ENCODE results near the gene RNF213.

RNF213 gene

GRCh38 chr17:80428363-80428762 is 167.7 kb downstream of the RNF213 start:
- no peaks in the 10 kb centered on the region for H3K9me3 Mint-ChIP-seq
- no peaks in the 10 kb centered on the region for H3K36me3 Mint-ChIP-seq (ENCODE audit: low read depth)
- no peak for DNase-seq
- peaks cover 14% of the 10 kb centered on the region for H3K4me1 Mint-ChIP-seq (ENCODE audit: low read depth)
- H3K27me3 Mint-ChIP-seq, result peaks cover 4% of the 10 kb centered on the region
- H3K4me3 Mint-ChIP-seq, result no peak overlapping the region
- no peak overlapping the region for H3K27ac Mint-ChIP-seq

- Mint-ChIP-seq H3K27ac (no peak overlapping the region), H3K9me3 (no peaks in the 10 kb centered on the region)
These were observed 168.1 kb downstream of the RNF213 start for GRCh38 chr17:80428796-80429195.

GRCh38 chr17:80429356-80430275 is 169.0 kb downstream of the RNF213 start:
- Mint-ChIP-seq H3K27ac (no peak overlapping the region), H3K27me3 (peaks cover 4% of the 10 kb centered on the region), H3K36me3 (ENCODE audit: low read depth) (no peaks in the 10 kb centered on the region), H3K9me3 (no peaks in the 10 kb centered on the region), H3K4me1 (ENCODE audit: low read depth) (peaks cover 11% of the 10 kb centered on the region), H3K4me3 (no peak overlapping the region)
- DNase-seq, result no peak

More at GRCh38 chr17:80428796-80429195, 168.1 kb downstream of the RNF213 start:
- DNase-seq, result no peak
- H3K27me3 Mint-ChIP-seq, result peaks cover 4% of the 10 kb centered on the region
- no peaks in the 10 kb centered on the region for H3K36me3 Mint-ChIP-seq (ENCODE audit: low read depth)
- no peak overlapping the region for H3K4me3 Mint-ChIP-seq
- H3K4me1 Mint-ChIP-seq (ENCODE audit: low read depth), result peaks cover 14% of the 10 kb centered on the region

GRCh38 chr17:80430446-80431245 is 170.0 kb downstream of the RNF213 start:
- H3K36me3 Mint-ChIP-seq (ENCODE audit: low read depth), result no peaks in the 10 kb centered on the region
- H3K27ac Mint-ChIP-seq, result no peak overlapping the region
- no peak overlapping the region for H3K4me3 Mint-ChIP-seq

GRCh38 chr17:80431246-80432195 is 170.9 kb downstream of the RNF213 start:
- Mint-ChIP-seq H3K36me3 (ENCODE audit: low read depth) (no peaks in the 10 kb centered on the region), H3K27me3 (no peaks in the 10 kb centered on the region), H3K4me1 (ENCODE audit: low read depth) (peaks cover 6% of the 10 kb centered on the region), H3K27ac (no peak overlapping the region), H3K9me3 (no peaks in the 10 kb centered on the region), H3K4me3 (no peak overlapping the region)
- no peak for DNase-seq

More at GRCh38 chr17:80430446-80431245, 170.0 kb downstream of the RNF213 start:
- H3K4me1 Mint-ChIP-seq (ENCODE audit: low read depth), result peaks cover 11% of the 10 kb centered on the region
- no peak for DNase-seq
- no peaks in the 10 kb centered on the region for H3K27me3 Mint-ChIP-seq
- no peaks in the 10 kb centered on the region for H3K9me3 Mint-ChIP-seq

- H3K36me3 Mint-ChIP-seq (ENCODE audit: low read depth), result no peaks in the 10 kb centered on the region
- DNase-seq, result no peak
- no peaks in the 10 kb centered on the region for H3K9me3 Mint-ChIP-seq
- no peaks in the 10 kb centered on the region for H3K27me3 Mint-ChIP-seq
- no peak overlapping the region for H3K4me3 Mint-ChIP-seq
- H3K4me1 Mint-ChIP-seq (ENCODE audit: low read depth), result no peaks in the 10 kb centered on the region
- no peak overlapping the region for H3K27ac Mint-ChIP-seq
These were observed 171.8 kb downstream of the RNF213 start for GRCh38 chr17:80432350-80432955.

- Mint-ChIP-seq H3K36me3 (ENCODE audit: low read depth) (no peaks in the 10 kb centered on the region), H3K4me3 (no peak overlapping the region), H3K9me3 (no peaks in the 10 kb centered on the region), H3K27ac (no peak overlapping the region), H3K4me1 (ENCODE audit: low read depth) (no peaks in the 10 kb centered on the region), H3K27me3 (no peaks in the 10 kb centered on the region)
- DNase-seq, result no peak
These were observed 172.4 kb downstream of the RNF213 start for GRCh38 chr17:80432961-80433550.

GRCh38 chr17:80433916-80434666 is 173.4 kb downstream of the RNF213 start:
- DNase-seq, result no peak
- Mint-ChIP-seq H3K27me3 (no peaks in the 10 kb centered on the region), H3K9me3 (no peaks in the 10 kb centered on the region), H3K4me3 (no peak overlapping the region), H3K27ac (no peak overlapping the region), H3K4me1 (ENCODE audit: low read depth) (no peaks in the 10 kb centered on the region), H3K36me3 (ENCODE audit: low read depth) (no peaks in the 10 kb centered on the region)

GRCh38 chr17:80437532-80437931 is 176.9 kb downstream of the RNF213 start:
- Mint-ChIP-seq H3K36me3 (ENCODE audit: low read depth) (no peaks in the 10 kb centered on the region), H3K4me3 (no peak overlapping the region), H3K4me1 (ENCODE audit: low read depth) (no peaks in the 10 kb centered on the region), H3K9me3 (no peaks in the 10 kb centered on the region), H3K27ac (no peak overlapping the region), H3K27me3 (no peaks in the 10 kb centered on the region)
- no peak for DNase-seq

GRCh38 chr17:80438806-80439205 is 178.2 kb downstream of the RNF213 start:
- DNase-seq, result no peak
- H3K36me3 Mint-ChIP-seq (ENCODE audit: low read depth), result no peaks in the 10 kb centered on the region
- H3K9me3 Mint-ChIP-seq, result no peaks in the 10 kb centered on the region
- no peak overlapping the region for H3K27ac Mint-ChIP-seq
- H3K27me3 Mint-ChIP-seq, result no peaks in the 10 kb centered on the region
- H3K4me1 Mint-ChIP-seq (ENCODE audit: low read depth), result no peaks in the 10 kb centered on the region
- H3K4me3 Mint-ChIP-seq, result no peak overlapping the region

GRCh38 chr17:80439499-80439898 is 178.8 kb downstream of the RNF213 start:
- no peak for DNase-seq
- H3K4me3 Mint-ChIP-seq, result no peak overlapping the region
- H3K4me1 Mint-ChIP-seq (ENCODE audit: low read depth), result no peaks in the 10 kb centered on the region
- H3K27ac Mint-ChIP-seq, result no peak overlapping the region
- H3K36me3 Mint-ChIP-seq (ENCODE audit: low read depth), result no peaks in the 10 kb centered on the region
- no peaks in the 10 kb centered on the region for H3K9me3 Mint-ChIP-seq
- no peaks in the 10 kb centered on the region for H3K27me3 Mint-ChIP-seq

GRCh38 chr17:80441133-80441578 is 180.5 kb downstream of the RNF213 start:
- H3K36me3 Mint-ChIP-seq (ENCODE audit: low read depth), result no peaks in the 10 kb centered on the region
- no peaks in the 10 kb centered on the region for H3K9me3 Mint-ChIP-seq
- no peaks in the 10 kb centered on the region for H3K4me1 Mint-ChIP-seq (ENCODE audit: low read depth)
- H3K27ac Mint-ChIP-seq, result no peak overlapping the region
- DNase-seq, result peak; percentile 62
- H3K27me3 Mint-ChIP-seq, result no peaks in the 10 kb centered on the region
- H3K4me3 Mint-ChIP-seq, result no peak overlapping the region
